Activated CD4-positive, alpha-beta T cell treated with anti-CD3 and anti-CD28 coated beads, Interleukin-2, amount 10 ng/mL, durations not matched to agents 24 days and 14 days (primary cell): ENCODE measurements around the gene BDP1. TPM values are rescaled to one million over a fixed set of nuclear protein-coding genes. Genes with fewer than 3 reads are reported as not detected.
"Not testable (repeated sequence)": the region's sequence is repeated elsewhere in the genome, so short reads cannot be mapped to it uniquely, and the experiment has no call there.

Source experiments
- DNase-seq: peaks from one replicate; pipeline ENCODE4 v3.0.0; 2022
- H3K27ac Mint-ChIP-seq: one replicate; pipeline ENCODE4 v1.8.0; 2022; ENCODE audit warnings: mild to moderate bottlenecking, mixed read lengths
- H3K27me3 Mint-ChIP-seq: one replicate; pipeline ENCODE4 v1.8.0; 2022; ENCODE audit warnings: mixed read lengths
- H3K36me3 Mint-ChIP-seq: one replicate; pipeline ENCODE4 v1.8.0; 2022; ENCODE audit warnings: low read depth, mild to moderate bottlenecking, mixed read lengths
- H3K4me1 Mint-ChIP-seq: one replicate; pipeline ENCODE4 v1.8.0; 2021; ENCODE audit warnings: mixed read lengths
- H3K4me3 Mint-ChIP-seq: one replicate; pipeline ENCODE4 v1.8.0; 2022; ENCODE audit warnings: mild to moderate bottlenecking, moderate library complexity, mixed read lengths
- H3K9me3 Mint-ChIP-seq: one replicate; pipeline ENCODE4 v1.8.0; 2021; ENCODE audit warnings: mixed read lengths
- intact Hi-C: fragments of 100-400 bp; cut with micrococcal nuclease; formaldehyde crosslinking; loops from one replicate; pipeline ENCODE4 v1.15.1; 2023
- total RNA-seq: library from RNA; stranded (reverse); gene quantifications from 2 replicates; pipeline ENCODE4 v1.2.3, GENCODE V29; 2022

Gene BDP1
- total RNA-seq, 1 donor from 2014 or later: 39.4 TPM

DNA sequence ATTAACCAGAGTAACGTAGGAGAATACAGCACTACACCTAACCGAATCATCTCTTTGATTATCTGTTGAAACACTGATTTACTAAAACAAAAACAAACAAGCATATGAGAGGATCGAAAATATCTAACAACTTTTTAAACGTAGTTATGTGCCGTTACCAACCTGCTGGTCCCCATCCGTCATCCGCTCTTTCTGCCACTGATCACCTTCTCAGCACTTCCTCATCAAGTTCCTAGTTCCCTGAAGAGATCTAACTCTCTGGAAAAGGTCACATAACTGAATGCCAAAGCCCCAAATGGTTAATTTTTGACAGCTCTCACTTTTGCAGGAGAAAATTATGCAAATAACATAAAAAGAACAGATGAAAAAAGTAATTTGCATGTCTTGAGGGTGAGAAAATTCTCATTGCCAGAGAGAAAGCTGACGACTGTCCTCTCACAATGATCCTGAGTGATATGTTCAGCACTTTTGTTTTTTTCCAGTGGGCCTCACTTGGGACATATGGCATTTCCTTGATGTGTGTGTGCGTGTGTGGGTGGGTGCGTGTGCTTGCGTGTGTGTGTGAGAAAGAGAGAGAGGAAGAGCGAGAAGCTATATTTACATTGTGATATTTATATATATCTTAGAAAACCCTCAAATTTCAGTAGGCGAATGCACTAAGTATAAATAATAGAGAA lies 8.8 kb upstream of the BDP1 start:
- H3K27ac Mint-ChIP-seq, DNase-seq, intact Hi-C loops, H3K4me1 Mint-ChIP-seq, H3K9me3 Mint-ChIP-seq, H3K36me3 Mint-ChIP-seq: not testable (repeated sequence)
- Mint-ChIP-seq H3K27me3 (peaks cover 32% of the 10 kb centered on the region), H3K4me3 (peak overlapping the region; percentile 23)

DNA sequence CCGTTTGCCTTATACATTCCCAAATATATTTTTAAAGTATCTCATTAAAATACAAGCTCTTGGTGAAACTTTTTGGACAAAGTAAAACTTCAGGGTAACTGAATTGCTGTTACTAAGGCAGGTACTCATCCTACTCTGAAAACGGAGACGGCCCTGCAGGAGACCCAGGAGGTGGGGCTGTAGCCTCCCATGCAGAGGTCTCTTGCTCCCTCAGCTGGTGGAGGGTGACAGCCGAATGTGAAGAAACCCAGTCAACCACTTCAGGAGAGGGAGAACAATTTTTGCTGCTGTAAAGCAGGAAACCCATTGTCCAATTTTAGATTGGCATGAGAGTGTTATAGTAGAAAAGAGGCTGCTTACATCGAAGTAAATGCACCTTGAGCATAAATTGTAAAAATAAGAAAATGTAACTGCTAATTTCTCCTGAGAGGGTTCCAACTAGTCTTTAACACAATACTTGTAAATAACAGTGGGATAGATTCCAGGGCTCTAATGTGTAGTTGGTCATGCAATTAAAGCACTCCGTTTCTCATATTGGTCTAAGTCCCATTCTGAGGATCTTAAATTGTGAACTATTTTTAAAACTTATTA lies 8.1 kb upstream of the BDP1 start:
- H3K9me3 Mint-ChIP-seq, H3K4me3 Mint-ChIP-seq, H3K36me3 Mint-ChIP-seq, intact Hi-C loops, H3K4me1 Mint-ChIP-seq, H3K27ac Mint-ChIP-seq: not testable (repeated sequence)
- peaks cover 31% of the 10 kb centered on the region for H3K27me3 Mint-ChIP-seq
- peak; percentile 82 for DNase-seq

DNA sequence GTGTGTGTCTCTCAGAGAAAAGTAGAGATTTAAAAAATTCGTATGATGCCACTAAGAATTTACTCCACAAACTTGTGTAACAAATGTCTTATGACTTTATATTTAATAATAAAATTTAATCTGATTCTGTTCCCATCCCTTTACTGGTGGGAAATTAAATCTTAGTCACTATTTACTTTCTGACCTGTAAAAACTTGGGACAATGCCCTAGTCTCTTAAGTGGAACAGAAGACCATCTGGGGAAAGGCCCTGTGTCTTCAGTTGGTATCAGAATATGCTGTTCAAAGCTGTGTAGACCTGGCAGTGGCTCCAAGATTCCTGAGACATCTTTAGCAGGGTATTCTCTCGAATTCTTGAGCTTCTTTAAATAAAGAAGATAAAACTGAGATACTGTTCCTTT lies 2.6 kb upstream of the BDP1 start:
- Mint-ChIP-seq H3K27me3 (peaks cover 10% of the 10 kb centered on the region), H3K4me1 (peaks cover 19% of the 10 kb centered on the region), H3K9me3 (peaks cover 3% of the 10 kb centered on the region), H3K36me3 (peaks cover 5% of the 10 kb centered on the region), H3K27ac (no peak overlapping the region), H3K4me3 (no peak overlapping the region)
- DNase-seq: no peak
- intact Hi-C loops: no loop called here

DNA sequence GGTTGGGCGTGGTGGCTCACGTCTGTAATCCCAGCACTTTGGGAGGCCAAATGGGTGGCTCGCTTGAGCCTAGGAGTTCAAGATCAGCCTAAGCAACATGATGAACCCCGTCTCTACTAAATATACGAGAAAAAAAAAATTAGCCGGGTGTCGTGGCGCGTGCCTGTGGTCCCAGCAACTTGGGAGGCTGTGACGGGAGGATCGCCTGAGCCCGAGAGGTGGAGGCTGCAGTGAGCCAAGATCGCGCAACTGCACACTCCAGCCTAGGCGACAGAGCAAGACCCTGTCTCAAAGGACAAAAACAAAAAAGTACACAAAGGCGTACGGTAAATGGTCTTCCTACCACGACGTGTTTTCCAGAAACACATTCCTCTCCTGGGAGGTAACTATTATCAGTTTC lies 538 bp upstream of the BDP1 start:
- peak overlapping the region; percentile 97 for H3K4me3 Mint-ChIP-seq
- peaks cover 3% of the 10 kb centered on the region for H3K9me3 Mint-ChIP-seq
- peaks cover 23% of the 10 kb centered on the region for H3K4me1 Mint-ChIP-seq
- intact Hi-C loops: loop anchor here (1.0 to 5.0 kb wide), 3 partner anchors 132 to 853 kb away; partner anchors contain the start of gene MCCC2
- H3K27ac Mint-ChIP-seq: peak overlapping the region; percentile 99
- no peak for DNase-seq
- peaks cover 18% of the 10 kb centered on the region for H3K36me3 Mint-ChIP-seq
- H3K27me3 Mint-ChIP-seq: peaks cover 2% of the 10 kb centered on the region

DNA sequence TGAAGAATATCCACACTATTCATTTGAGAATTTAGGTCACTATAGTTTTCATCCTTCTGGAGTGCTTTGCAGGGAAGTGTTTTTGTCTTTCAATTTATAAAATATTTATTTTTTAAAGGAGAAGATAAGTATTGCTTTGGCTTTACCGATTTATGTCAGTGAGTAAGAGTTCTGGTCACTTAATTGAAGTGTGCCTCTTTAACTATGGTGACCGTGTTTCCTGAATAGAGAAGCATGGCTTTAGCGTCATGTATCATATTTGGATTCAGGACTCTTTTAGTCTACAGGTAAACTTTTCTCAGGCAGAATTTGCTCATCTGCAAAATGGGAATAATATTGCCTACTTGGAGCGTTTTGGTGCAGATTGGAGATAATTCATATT lies 902 bp downstream of the BDP1 start:
- H3K4me3 Mint-ChIP-seq: peak overlapping the region; percentile 97
- intact Hi-C loops: loop anchor here (1.0 to 5.0 kb wide), 2 partner anchors 145 to 301 kb away; no protein-coding TSS in a partner anchor

DNA sequence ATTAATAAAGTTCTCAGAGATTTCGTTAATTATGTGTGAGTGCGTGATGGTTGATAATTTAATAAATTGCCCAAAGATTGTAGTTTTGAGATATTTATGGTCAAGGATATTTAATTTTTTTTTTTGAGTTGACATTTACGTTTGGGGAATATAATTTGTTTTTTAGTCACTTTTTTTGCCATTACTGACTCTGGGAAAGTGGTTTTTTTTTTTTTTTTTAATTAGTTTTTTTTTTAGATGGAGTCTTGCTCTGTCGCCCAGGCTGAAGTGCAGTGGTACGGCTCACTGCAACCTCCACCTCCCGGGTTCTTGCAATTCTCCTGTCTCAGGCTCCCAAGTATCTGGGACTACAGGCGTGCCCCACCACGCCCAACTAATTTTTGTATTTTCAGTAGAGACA lies 1.7 kb downstream of the BDP1 start:
- no peak overlapping the region for H3K27ac Mint-ChIP-seq
- H3K4me1 Mint-ChIP-seq: peaks cover 23% of the 10 kb centered on the region
- intact Hi-C loops: loop anchor here (5.0 kb wide), 1 partner anchor 300 kb away; no protein-coding TSS in a partner anchor
- H3K27me3 Mint-ChIP-seq: peaks cover 2% of the 10 kb centered on the region
- no peak for DNase-seq
- peak overlapping the region; percentile 97 for H3K4me3 Mint-ChIP-seq
- H3K36me3 Mint-ChIP-seq: peaks cover 32% of the 10 kb centered on the region
- peaks cover 3% of the 10 kb centered on the region for H3K9me3 Mint-ChIP-seq

More for the DNA sequence above, 902 bp downstream of the BDP1 start:
- no peak for DNase-seq
- H3K27me3 Mint-ChIP-seq: peaks cover 2% of the 10 kb centered on the region
- H3K4me1 Mint-ChIP-seq: peaks cover 23% of the 10 kb centered on the region
- H3K27ac Mint-ChIP-seq: peak overlapping the region; percentile 99
- peaks cover 3% of the 10 kb centered on the region for H3K9me3 Mint-ChIP-seq
- H3K36me3 Mint-ChIP-seq: peaks cover 27% of the 10 kb centered on the region

DNA sequence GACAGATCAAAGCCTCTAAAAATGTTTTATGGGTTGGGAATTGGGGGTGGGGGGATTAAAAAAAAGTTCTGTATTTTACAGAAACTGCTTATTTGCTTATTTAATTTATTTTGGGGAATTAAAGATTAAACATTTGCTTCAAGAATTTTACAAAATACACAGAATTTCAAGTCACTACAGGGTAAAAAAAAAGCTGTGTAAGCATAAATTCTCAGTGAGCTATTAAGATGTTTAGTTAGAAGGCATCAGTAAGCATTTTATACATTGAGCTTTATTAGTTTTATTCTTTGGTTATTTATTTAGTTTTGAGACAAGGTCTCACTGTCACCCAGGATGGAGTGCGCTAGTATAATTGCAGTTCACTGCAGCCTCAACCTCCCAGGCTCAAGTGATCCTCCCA lies 5.2 kb downstream of the BDP1 start:
- H3K4me3 Mint-ChIP-seq: no peak overlapping the region
- H3K4me1 Mint-ChIP-seq: peaks cover 14% of the 10 kb centered on the region
- no peaks in the 10 kb centered on the region for H3K27me3 Mint-ChIP-seq
- intact Hi-C loops: loop anchor here (10.0 kb wide), 1 partner anchor 54 kb away; no protein-coding TSS in a partner anchor
- no peak overlapping the region for H3K27ac Mint-ChIP-seq
- H3K9me3 Mint-ChIP-seq: no peaks in the 10 kb centered on the region
- no peak for DNase-seq
- peaks cover 47% of the 10 kb centered on the region for H3K36me3 Mint-ChIP-seq

DNA sequence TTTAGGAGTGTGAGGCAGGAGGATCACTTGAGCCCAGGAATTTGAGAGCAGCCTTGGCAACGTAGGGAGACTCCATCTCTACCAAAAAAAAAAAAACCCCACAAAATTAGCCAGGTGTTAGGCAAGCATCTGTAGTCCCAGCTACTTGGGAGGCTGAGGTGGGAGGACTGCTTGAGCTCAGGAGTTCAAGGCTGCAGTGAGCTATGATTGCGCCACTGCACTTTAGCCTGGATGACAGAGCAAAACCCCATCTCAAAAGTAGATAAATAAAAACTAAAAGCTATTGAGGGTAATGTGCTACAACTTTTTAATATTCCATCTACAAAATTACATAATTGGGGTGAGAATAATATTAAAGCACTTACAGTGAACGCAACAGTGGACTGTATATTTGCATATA lies 5.9 kb downstream of the BDP1 start:
- Mint-ChIP-seq H3K36me3 (peaks cover 51% of the 10 kb centered on the region), H3K27ac (no peak overlapping the region), H3K27me3 (no peaks in the 10 kb centered on the region), H3K9me3 (no peaks in the 10 kb centered on the region), H3K4me1 (peaks cover 12% of the 10 kb centered on the region), H3K4me3 (no peak overlapping the region)
- no peak for DNase-seq
- intact Hi-C loops: loop anchor here (10.0 kb wide), 1 partner anchor 53 kb away; no protein-coding TSS in a partner anchor

DNA sequence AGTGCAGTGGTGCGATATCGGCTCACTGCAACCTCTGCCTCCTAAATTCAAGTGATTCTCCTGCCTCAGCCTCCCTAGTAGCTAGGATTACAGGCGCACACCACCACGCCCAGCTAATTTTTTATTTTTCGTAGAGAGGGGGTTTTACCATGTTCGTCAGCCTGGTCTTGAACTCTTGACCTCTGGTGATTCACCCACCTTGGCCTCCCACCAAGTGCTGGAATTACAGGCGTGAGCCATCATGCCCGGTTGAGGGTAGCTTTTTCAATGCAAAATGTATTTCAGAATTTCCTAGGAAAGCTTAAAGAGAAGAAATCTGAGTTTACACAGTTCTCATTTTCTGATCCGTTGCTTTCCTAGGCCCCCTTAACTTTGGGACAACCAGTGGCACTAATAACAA lies 15.7 kb downstream of the BDP1 start:
- H3K27ac Mint-ChIP-seq: no peak overlapping the region
- intact Hi-C loops: no loop called here
- H3K9me3 Mint-ChIP-seq: no peaks in the 10 kb centered on the region
- H3K27me3 Mint-ChIP-seq: no peaks in the 10 kb centered on the region
- peaks cover 45% of the 10 kb centered on the region for H3K36me3 Mint-ChIP-seq
- H3K4me1 Mint-ChIP-seq: no peaks in the 10 kb centered on the region
- DNase-seq: no peak
- no peak overlapping the region for H3K4me3 Mint-ChIP-seq

DNA sequence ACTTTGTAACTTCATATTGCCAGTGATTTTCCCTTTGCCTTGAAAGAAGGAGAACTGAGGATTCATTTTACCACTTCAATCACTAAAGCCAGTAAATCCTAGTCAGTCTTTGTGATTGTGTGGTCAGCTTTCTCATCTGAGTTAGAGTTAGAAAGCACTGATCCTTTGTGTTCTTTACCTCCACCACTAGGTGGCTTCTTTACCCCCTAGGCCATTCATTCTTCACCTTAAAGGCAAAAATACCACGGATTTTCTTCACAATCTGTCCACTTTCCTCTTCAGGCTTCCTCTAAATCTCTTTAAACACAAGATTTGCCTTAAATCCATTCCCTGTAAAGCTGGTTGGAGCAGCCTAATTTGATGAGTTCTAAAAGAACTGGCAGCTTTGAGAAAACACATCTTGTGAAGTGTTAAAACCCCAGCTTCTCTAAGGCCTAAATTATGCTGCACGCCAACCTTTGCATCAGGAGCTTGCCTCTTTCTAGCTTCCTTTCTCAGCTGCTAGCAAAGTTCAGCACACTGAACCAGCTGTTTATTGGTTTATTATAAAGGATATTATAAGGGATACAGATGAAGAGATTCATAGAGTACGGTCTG lies 20.4 kb downstream of the BDP1 start:
- no peaks in the 10 kb centered on the region for H3K9me3 Mint-ChIP-seq
- H3K36me3 Mint-ChIP-seq: peaks cover 40% of the 10 kb centered on the region
- no peaks in the 10 kb centered on the region for H3K4me1 Mint-ChIP-seq
- no peaks in the 10 kb centered on the region for H3K27me3 Mint-ChIP-seq
- no peak overlapping the region for H3K27ac Mint-ChIP-seq
- no peak overlapping the region for H3K4me3 Mint-ChIP-seq
- DNase-seq: no peak
- intact Hi-C loops: loop anchor here (1.0 to 5.0 kb wide), 2 partner anchors 126 to 282 kb away; no protein-coding TSS in a partner anchor

DNA sequence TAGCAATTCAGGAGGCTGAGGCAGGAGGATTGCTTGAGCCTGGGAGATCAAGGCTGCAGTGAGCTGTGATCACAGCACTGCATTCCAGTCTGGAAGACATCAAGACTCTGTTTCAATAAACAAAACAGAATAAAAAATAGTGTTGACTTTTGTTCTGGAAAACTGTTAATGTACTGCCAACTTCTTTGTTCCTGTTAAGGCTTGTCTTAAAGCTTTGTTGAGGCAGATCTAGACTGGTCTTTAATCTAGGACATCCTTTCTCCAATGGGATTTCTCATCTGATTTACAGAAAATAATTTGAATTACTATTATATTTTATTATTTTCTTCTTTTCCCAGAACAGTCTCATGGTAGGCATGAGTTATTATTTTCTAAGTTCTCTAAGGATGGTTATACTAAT lies 26.0 kb downstream of the BDP1 start:
- H3K4me1 Mint-ChIP-seq: peaks cover 2% of the 10 kb centered on the region
- H3K4me3 Mint-ChIP-seq: no peak overlapping the region
- H3K27me3 Mint-ChIP-seq: no peaks in the 10 kb centered on the region
- H3K36me3 Mint-ChIP-seq: peaks cover 45% of the 10 kb centered on the region
- intact Hi-C loops: no loop called here
- H3K9me3 Mint-ChIP-seq: no peaks in the 10 kb centered on the region
- DNase-seq: no peak
- no peak overlapping the region for H3K27ac Mint-ChIP-seq

DNA sequence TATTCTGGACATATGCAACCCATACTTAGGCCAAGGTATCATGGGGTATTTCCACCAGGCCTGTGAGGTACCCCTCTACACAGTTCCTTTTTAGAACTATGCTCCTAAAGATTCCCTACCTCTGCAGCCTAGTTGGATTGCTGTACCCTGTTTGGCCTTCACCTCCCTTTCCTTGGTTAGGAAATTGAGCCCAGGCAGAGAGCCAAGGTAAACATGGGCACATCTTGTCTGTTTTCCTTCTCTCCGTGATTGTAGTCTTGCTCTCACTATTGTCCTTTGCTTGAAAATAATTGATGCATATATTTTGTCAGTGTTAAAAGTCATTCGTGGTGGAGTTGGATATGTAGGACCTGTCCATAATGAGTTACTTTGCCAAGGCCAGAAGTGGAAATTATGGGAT lies 26.7 kb downstream of the BDP1 start:
- H3K4me1 Mint-ChIP-seq: peaks cover 2% of the 10 kb centered on the region
- H3K9me3 Mint-ChIP-seq: no peaks in the 10 kb centered on the region
- no peak for DNase-seq
- H3K27ac Mint-ChIP-seq: no peak overlapping the region
- no peak overlapping the region for H3K4me3 Mint-ChIP-seq
- H3K27me3 Mint-ChIP-seq: no peaks in the 10 kb centered on the region
- H3K36me3 Mint-ChIP-seq: peaks cover 50% of the 10 kb centered on the region
- intact Hi-C loops: no loop called here

DNA sequence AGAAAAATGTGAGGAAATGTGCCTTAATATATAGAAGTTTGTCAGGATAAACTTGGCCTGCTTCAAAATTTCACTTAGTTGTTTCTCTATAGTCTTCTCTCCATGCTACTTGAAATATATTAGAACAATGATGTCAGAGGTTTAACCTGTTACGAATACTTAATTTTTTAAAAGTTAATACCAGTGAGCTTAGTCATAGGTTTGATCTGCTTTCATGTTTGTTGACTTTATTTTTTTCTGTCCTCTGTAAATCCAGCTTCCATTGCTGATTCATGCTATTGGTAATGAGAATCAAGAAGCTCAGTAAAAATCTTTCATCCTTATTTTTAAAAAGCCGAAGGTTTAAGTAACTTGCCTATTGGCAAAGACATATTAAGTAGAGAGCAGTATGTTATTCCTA lies 27.9 kb downstream of the BDP1 start:
- Mint-ChIP-seq H3K9me3 (no peaks in the 10 kb centered on the region), H3K4me3 (no peak overlapping the region), H3K4me1 (peaks cover 2% of the 10 kb centered on the region), H3K27me3 (no peaks in the 10 kb centered on the region), H3K27ac (no peak overlapping the region), H3K36me3 (peaks cover 53% of the 10 kb centered on the region)
- DNase-seq: no peak
- intact Hi-C loops: no loop called here
